H7 (cell line): ENCODE data around the gene APCDD1. TPM values are rescaled to one million over a fixed set of nuclear protein-coding genes. Genes with fewer than 3 reads are reported as not detected.
"Not testable (repeated sequence)": the region's sequence is repeated elsewhere in the genome, so short reads cannot be mapped to it uniquely, and the experiment has no call there.

Experiments
- DNase-seq: peaks from one replicate; pipeline ENCODE4 v3.0.0; 2012
- H3K27me3 ChIP-seq: 2 replicates; pipeline ENCODE4 v1.6.0; 2011; ENCODE audit warnings: mild to moderate bottlenecking, low read length; ENCODE audit not compliant: control insufficient read depth, insufficient read depth
- H3K36me3 ChIP-seq: replicated peaks from 2 replicates; pipeline ENCODE4 v1.5.1; 2011; ENCODE audit warnings: low read length; ENCODE audit not compliant: control insufficient read depth, insufficient read depth
- H3K4me3 ChIP-seq: 2 replicates; pipeline ENCODE4 v1.5.1; 2011; ENCODE audit warnings: low read depth, mild to moderate bottlenecking, control low read depth, low read length, moderate library complexity; ENCODE audit not compliant: insufficient read depth
- total RNA-seq: library from RNA; depleted of rRNA; stranded (reverse); fragments of >200 nt; shearing (Covaris generic); gene quantifications from 2 replicates; pipeline ENCODE4 v1.2.3, GENCODE V29; 2014

APCDD1 gene
- total RNA-seq, 1 experiment from 2014 or later, result 26.8 TPM

- no peak for DNase-seq
- Histone ChIP-seq H3K27me3 (no peaks in the 10 kb centered on the region; the same call in 1 of the 2 replicates), H3K36me3 (no peaks in the 10 kb centered on the region), H3K4me3 (no peak overlapping the region)
Observed at GRCh38 chr18:10463096-10463495, 8.7 kb downstream of the APCDD1 start.

DNA sequence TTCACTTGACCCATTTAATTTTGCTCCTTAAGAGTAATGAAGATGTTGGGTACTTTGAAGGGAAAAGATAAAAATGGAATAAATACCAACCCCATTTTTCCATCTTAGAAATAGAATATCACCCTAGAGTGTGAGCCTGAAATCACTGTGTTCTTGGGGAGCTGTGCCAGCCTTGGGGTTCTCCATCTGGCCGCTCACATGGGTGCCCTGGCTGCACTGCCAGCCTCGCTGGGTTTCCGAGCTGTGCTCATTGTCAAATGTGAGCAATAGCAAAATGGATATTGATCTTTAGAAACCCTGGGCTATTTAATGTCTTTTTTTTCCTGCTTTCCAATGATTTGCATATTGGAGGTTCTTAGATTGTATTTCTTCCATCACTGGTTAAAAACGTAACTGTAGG lies 9.3 kb downstream of the APCDD1 start:
- Histone ChIP-seq H3K27me3 (no peaks in the 10 kb centered on the region), H3K4me3 (no peak overlapping the region), H3K36me3 (no peaks in the 10 kb centered on the region)
- DNase-seq, result no peak

- H3K36me3 ChIP-seq, DNase-seq, H3K27me3 ChIP-seq, H3K4me3 ChIP-seq: not testable (repeated sequence)
Observed at GRCh38 chr18:10464161-10464648, 9.8 kb downstream of the APCDD1 start.

DNA sequence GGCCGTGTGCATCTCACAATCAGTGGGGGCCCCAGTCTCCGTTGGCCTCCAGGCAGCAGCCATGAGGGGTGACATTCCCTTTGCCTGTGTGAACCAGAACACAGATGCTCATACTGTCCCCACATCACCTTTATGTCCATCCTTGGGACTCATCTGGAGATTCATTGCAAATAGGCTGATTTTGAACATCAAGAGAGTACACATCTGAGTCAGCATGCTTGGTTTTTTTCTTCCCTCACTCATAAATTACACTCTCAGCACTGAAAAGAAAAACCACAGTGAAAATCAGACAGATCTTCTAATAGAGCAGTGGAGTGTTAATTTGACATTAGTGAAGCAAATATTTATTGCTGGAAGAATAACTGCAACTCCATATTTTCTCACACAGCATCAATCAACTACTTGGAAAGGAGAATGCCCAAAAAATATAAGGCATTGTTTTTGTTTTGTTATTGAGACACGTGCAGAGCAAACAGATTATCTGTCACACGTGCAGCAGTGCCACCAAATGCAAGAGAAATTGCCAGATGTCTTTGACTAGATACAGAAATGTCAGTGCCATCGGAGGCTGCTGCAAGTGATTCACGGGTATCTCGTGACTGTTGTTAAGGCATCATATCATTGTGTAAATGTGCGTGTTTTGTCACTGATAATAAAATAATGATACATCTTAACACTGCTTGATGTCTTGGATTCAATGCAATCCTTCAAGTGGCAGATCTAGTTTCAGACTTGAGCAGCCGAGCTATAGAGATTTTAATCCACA lies 10.9 kb downstream of the APCDD1 start:
- Histone ChIP-seq H3K36me3 (no peaks in the 10 kb centered on the region), H3K27me3 (no peaks in the 10 kb centered on the region)
- no peak for DNase-seq

GRCh38 chr18:10470429-10470828 lies 16.0 kb downstream of the APCDD1 start:
- H3K27me3 ChIP-seq, result peaks cover 5% of the 10 kb centered on the region; the same call in 1 of the 2 replicates
- H3K36me3 ChIP-seq, result no peaks in the 10 kb centered on the region
- DNase-seq, result no peak
- no peak overlapping the region for H3K4me3 ChIP-seq

More for the DNA sequence above, 10.9 kb downstream of the APCDD1 start:
- H3K4me3 ChIP-seq, result no peak overlapping the region

DNA sequence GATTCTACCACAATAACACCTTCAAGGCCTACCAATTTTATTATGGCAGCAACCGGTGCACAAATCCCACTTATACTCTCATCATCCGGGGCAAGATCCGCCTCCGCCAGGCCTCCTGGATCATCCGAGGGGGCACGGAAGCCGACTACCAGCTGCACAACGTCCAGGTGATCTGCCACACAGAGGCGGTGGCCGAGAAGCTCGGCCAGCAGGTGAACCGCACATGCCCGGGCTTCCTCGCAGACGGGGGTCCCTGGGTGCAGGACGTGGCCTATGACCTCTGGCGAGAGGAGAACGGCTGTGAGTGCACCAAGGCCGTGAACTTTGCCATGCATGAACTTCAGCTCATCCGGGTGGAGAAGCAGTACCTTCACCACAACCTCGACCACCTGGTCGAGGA lies 17.1 kb downstream of the APCDD1 start:
- no peaks in the 10 kb centered on the region for H3K36me3 ChIP-seq
- peaks cover 16% of the 10 kb centered on the region; the same call in 1 of the 2 replicates for H3K27me3 ChIP-seq
- no peak for DNase-seq
- H3K4me3 ChIP-seq, result no peak overlapping the region

DNA sequence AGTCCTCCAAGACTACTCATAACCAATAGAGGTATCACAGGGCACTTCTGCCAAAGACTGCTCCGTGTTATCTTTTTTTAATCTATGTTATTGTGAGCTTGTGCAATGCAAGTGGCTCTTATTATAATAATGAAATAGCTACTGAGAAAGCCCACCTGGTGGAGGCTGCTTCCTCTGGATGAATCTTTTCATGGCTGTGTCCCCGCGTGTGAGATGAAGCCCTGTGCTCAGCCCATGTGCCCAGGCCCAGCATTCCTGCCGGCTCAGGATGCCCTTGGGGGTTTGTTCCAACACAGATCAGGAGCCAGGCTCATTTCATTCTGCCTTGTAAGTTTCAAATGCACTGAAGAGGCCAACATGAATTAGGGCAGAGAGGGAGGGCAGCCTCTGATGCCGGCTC lies 18.7 kb downstream of the APCDD1 start:
- Histone ChIP-seq H3K36me3 (no peaks in the 10 kb centered on the region), H3K27me3 (peaks cover 20% of the 10 kb centered on the region; the same call in 1 of the 2 replicates), H3K4me3 (no peak overlapping the region)
- DNase-seq, result no peak

DNA sequence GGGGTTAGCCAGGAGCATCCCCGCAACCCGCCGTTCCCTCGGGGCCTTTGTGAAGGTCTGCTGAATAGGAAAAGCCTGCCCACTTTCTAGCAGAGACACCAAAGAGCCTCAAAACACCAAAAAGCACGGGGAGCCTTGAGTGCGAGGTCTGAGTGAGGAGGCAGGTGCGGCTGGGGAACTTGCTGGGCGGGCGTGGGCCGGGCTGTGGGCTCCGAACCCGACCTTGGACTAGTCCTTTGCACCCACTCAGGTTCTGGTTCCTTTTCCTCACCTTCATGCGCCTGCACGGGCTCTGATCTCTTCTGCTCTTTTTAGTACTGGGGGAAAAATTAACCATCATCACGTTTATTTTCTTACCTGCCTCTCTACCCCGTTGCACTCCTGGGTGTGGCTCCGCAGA lies 19.9 kb downstream of the APCDD1 start:
- H3K36me3 ChIP-seq, result no peaks in the 10 kb centered on the region
- H3K4me3 ChIP-seq, result no peak overlapping the region
- no peak for DNase-seq
- H3K27me3 ChIP-seq, result peaks cover 31% of the 10 kb centered on the region; the same call in 1 of the 2 replicates

- peaks cover 37% of the 10 kb centered on the region; the same call in 1 of the 2 replicates for H3K27me3 ChIP-seq
- DNase-seq, result no peak
- no peaks in the 10 kb centered on the region for H3K36me3 ChIP-seq
- no peak overlapping the region for H3K4me3 ChIP-seq
Observed at GRCh38 chr18:10475276-10475653, 20.8 kb downstream of the APCDD1 start.

GRCh38 chr18:10475654-10476291 lies 21.3 kb downstream of the APCDD1 start:
- DNase-seq, result no peak
- no peak overlapping the region for H3K4me3 ChIP-seq
- H3K36me3 ChIP-seq, result no peaks in the 10 kb centered on the region
- peaks cover 37% of the 10 kb centered on the region; the same call in 1 of the 2 replicates for H3K27me3 ChIP-seq

- H3K4me3 ChIP-seq, result no peak overlapping the region
- peaks cover 37% of the 10 kb centered on the region; the same call in 1 of the 2 replicates for H3K27me3 ChIP-seq
- no peak for DNase-seq
- no peaks in the 10 kb centered on the region for H3K36me3 ChIP-seq
Observed at GRCh38 chr18:10476338-10476791, 21.9 kb downstream of the APCDD1 start.

DNA sequence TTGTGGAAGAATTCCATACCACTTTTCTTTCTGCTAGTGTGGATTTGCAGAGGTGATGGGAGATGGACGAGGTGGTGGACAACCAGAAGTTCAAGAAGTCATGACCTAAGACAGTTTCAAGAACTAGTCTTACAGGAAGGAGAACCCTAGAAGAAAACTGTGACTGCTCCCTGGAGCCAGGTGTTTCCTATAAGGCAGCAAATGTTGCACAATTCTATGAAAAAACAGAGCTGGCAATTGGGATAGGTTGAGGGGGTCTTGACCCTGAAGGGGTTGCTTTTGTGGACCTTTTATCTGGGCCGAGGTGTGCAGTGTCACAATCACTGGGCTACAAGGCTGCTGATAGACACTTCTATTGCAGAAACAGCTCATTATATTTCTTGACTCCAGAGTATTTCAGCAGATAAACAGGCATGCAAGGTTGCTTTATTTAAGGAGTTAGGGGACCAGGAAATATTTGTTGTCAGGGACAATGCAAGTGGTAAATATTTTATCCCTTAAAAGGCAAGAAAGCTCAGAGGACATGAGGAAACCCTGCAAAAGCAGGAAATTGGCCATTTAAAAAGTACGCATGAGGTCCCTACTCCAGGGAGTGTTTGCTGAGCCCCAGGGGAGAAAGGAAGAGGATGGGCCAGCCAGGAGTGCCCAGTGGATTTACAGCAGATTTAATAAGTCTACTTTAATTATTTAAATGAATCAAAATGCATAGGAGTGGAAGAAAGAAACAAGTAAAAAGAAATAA lies 22.9 kb downstream of the APCDD1 start:
- H3K27me3 ChIP-seq, result peaks cover 37% of the 10 kb centered on the region; the same call in 1 of the 2 replicates
- DNase-seq, result peak; percentile 62
- no peaks in the 10 kb centered on the region for H3K36me3 ChIP-seq
- H3K4me3 ChIP-seq, result no peak overlapping the region

- no peak overlapping the region for H3K4me3 ChIP-seq
Observed at GRCh38 chr18:10477863-10478260, 23.4 kb downstream of the APCDD1 start.

DNA sequence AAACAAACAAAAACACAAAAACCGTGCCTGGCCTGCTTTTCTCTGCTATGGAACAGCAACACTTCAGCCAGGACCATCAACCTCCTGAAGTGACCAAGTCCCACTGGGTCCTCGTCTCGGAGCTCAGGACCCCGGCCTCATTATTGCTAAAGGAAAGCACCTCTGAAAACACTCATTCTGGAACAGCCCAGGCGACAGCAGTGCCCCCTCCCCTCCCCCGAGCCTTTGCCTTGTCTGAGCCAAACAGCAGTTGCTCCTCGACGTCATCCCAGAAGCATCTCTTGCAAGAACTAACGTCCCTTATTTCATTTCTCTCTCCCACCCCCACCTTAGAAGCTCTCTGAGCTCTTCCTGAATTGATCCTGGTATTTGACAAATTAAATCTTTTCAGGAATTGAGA lies 27.4 kb downstream of the APCDD1 start:
- H3K4me3 ChIP-seq, result no peak overlapping the region
- no peaks in the 10 kb centered on the region for H3K36me3 ChIP-seq
- H3K27me3 ChIP-seq, result peaks cover 19% of the 10 kb centered on the region; the same call in 1 of the 2 replicates
- peak; percentile 71 for DNase-seq

More at GRCh38 chr18:10477863-10478260, 23.4 kb downstream of the APCDD1 start:
- Histone ChIP-seq H3K36me3 (no peaks in the 10 kb centered on the region), H3K27me3 (peaks cover 37% of the 10 kb centered on the region; the same call in 1 of the 2 replicates)
- peak; percentile 51 for DNase-seq
